Natural killer cell (primary cell): Measurements from ENCODE around the gene XIRP1. TPM values are rescaled to one million over a fixed set of nuclear protein-coding genes. Genes with fewer than 3 reads are reported as not detected.

Experiments used
- ATAC-seq, 3 donors: fragments of 150-1000 bp in 2 of 3; fragments of 200-7000 bp in 1 of 3; cut with Tn5 transposase; 1 replicate in 1 of 3; 2 replicates in 2 of 3; pipeline ENCODE4 v1.10.0; 2021; ENCODE audit warnings: mild to moderate bottlenecking in 2 of 3, moderate library complexity in 2 of 3
- DNase-seq, 2 donors: peaks; one replicate each; pipeline versions ENCODE4 v3.0.0 to v3.0.0-alpha.2; 2013 to 2021; ENCODE audit warnings: mixed read lengths in 1 of 2
- H3K27ac ChIP-seq: one replicate; pipeline ENCODE4 v1.5.1; 2013; ENCODE audit warnings: mild to moderate bottlenecking, low read length
- H3K27me3 ChIP-seq: one replicate; pipeline ENCODE4 v1.6.1; 2013; ENCODE audit warnings: low read length; ENCODE audit not compliant: control insufficient read depth, insufficient read depth
- H3K36me3 ChIP-seq: one replicate; pipeline ENCODE4 v1.6.1; 2013; ENCODE audit warnings: low read length; ENCODE audit not compliant: control insufficient read depth, insufficient read depth
- H3K4me1 ChIP-seq: one replicate; pipeline ENCODE4 v1.6.1; 2013; ENCODE audit warnings: low read length; ENCODE audit not compliant: control insufficient read depth, insufficient read depth
- H3K4me3 ChIP-seq: one replicate; pipeline ENCODE4 v1.5.1; 2013; ENCODE audit warnings: low read length
- H3K9me3 ChIP-seq: one replicate; pipeline ENCODE4 v1.6.1; 2013; ENCODE audit warnings: low read length; ENCODE audit not compliant: control insufficient read depth, insufficient read depth
- H3K27ac Mint-ChIP-seq, 2 donors: one replicate each; pipeline ENCODE4 v1.8.0; 2022; ENCODE audit warnings: mild to moderate bottlenecking in 2 of 2, mixed read lengths in 2 of 2, moderate library complexity in 1 of 2
- H3K27me3 Mint-ChIP-seq, 2 donors: one replicate each; pipeline ENCODE4 v1.8.0; 2022; ENCODE audit warnings: low read depth in 2 of 2, mixed read lengths in 2 of 2
- H3K36me3 Mint-ChIP-seq: one replicate; pipeline ENCODE4 v1.8.0; 2022; ENCODE audit warnings: mixed read lengths
- H3K4me1 Mint-ChIP-seq, 2 donors: one replicate each; pipeline ENCODE4 v1.8.0; 2022; ENCODE audit warnings: mixed read lengths in 2 of 2
- H3K4me3 Mint-ChIP-seq: one replicate; pipeline ENCODE4 v1.8.0; 2022; ENCODE audit warnings: mild to moderate bottlenecking, moderate library complexity, mixed read lengths
- H3K9me3 Mint-ChIP-seq, 2 donors: one replicate each; pipeline ENCODE4 v1.8.0; 2022; ENCODE audit warnings: mixed read lengths in 2 of 2
- whole genome bisulfite sequencing: methylation state at CpG from one replicate; pipeline ENCODE4 v1.1.7; 2013; ENCODE audit warnings: missing lambda C conversion rate; ENCODE audit not compliant: insufficient coverage; 5-methylcytosine and 5-hydroxymethylcytosine counted together
- intact Hi-C: fragments of 100-400 bp; cut with micrococcal nuclease; formaldehyde crosslinking; loops from one replicate; pipeline ENCODE4 v1.14.2; 2022
- total RNA-seq, 4 donors: library from RNA; stranded (reverse); fragments of 120-200 nt in 1 of 4; gene quantifications; one replicate each; pipeline versions ENCODE4 v1.2.3 to v1.2.4, GENCODE V29; 2013 to 2022
- TF ChIP-seq, protein P1 (sequence below): fragments of 200-600 bp; IDR thresholded peaks from one replicate; pipeline ENCODE4 v1.8.0; 2022; ENCODE audit warnings: antibody characterized with exemption

XIRP1 gene
- total RNA-seq, 3 donors from 2014 or later (not counting 1 experiment from before 2014, with no cell fraction given), result 0.14 to 0.40 (median 0.24) TPM

DNA sequence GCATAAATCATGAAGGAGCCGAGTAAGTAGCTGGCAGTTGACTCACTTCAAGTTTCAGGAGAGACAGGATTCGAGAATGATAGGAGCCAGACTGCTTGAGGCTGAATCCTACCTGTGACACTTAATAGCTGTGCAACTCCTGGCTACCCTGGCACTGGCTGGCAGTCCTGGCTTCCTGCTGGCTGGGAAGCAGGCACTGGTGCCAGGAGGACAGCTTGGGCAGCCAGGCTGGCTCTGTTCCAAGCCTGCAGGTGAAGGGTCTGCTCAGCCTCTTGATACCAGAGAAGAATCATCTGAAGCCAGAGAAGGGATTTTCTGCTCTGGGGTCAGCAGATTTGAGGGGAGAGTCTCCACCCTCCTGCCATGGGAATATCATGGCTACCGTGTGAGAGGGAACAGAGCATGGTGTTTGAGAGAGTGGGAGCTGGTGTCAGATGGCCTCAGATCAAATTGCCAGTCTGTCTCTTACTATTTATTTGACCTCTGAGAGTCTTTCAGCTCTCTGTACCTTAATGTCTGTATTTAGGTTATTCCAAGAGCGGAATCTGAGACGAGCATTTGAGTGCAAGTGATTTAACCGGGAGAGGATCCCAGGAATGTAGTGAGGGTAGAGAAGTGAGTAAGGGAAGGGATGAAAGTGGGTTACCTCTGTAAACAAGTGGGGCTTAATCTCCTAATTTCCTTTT, 4.4 kb upstream of the XIRP1 start:
- Mint-ChIP-seq H3K4me3 (no peak overlapping the region), H3K27ac (no peak overlapping the region), H3K4me1 (peaks cover 12 to 19% of the 10 kb centered on the region in 2 donors), H3K9me3 (no peaks in the 10 kb centered on the region), H3K36me3 (no peaks in the 10 kb centered on the region), H3K27me3 (peaks cover 0 to 11% of the 10 kb centered on the region in 2 donors)
- TF ChIP-seq, protein P1, sequence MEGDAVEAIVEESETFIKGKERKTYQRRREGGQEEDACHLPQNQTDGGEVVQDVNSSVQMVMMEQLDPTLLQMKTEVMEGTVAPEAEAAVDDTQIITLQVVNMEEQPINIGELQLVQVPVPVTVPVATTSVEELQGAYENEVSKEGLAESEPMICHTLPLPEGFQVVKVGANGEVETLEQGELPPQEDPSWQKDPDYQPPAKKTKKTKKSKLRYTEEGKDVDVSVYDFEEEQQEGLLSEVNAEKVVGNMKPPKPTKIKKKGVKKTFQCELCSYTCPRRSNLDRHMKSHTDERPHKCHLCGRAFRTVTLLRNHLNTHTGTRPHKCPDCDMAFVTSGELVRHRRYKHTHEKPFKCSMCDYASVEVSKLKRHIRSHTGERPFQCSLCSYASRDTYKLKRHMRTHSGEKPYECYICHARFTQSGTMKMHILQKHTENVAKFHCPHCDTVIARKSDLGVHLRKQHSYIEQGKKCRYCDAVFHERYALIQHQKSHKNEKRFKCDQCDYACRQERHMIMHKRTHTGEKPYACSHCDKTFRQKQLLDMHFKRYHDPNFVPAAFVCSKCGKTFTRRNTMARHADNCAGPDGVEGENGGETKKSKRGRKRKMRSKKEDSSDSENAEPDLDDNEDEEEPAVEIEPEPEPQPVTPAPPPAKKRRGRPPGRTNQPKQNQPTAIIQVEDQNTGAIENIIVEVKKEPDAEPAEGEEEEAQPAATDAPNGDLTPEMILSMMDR, result no peak
- H3K36me3 ChIP-seq, result no peaks in the 10 kb centered on the region
- intact Hi-C loops, result no loop called here
- no peaks in the 10 kb centered on the region for H3K27me3 ChIP-seq
- ATAC-seq (no peak), DNase-seq (no peak)
- no peaks in the 10 kb centered on the region for H3K9me3 ChIP-seq
- H3K27ac ChIP-seq, result no peak overlapping the region
- no peak overlapping the region for H3K4me3 ChIP-seq
- peaks cover 6% of the 10 kb centered on the region for H3K4me1 ChIP-seq
- WGBS, result 83% methylated on average over 6 of the region's 6 CpGs

DNA sequence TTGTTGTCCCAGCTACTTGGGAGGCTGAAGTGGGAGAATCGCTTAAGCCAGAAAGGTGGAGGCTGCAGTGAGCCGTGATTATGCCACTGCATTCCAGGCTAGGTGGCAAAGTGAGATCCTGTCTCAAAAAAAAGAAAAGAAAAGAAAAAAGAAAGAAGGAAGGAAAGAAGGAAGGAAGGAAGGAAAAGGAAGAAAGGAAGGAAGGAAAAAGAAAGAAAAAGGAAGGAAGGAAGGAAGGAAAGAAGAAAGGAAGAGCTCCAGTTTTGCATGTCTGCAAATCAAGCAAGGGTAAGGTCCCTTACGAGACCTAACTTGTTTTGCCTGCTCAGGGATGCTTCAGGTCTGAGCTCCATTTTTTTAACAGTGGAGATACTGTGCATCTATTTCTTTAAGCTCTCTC, 3.6 kb upstream of the XIRP1 start:
- Mint-ChIP-seq H3K27me3 (peaks cover 0 to 11% of the 10 kb centered on the region in 2 donors), H3K4me1 (peaks cover 13 to 23% of the 10 kb centered on the region in 2 donors), H3K36me3 (no peaks in the 10 kb centered on the region), H3K4me3 (no peak overlapping the region), H3K27ac (no peak overlapping the region), H3K9me3 (no peaks in the 10 kb centered on the region)
- no peaks in the 10 kb centered on the region for H3K36me3 ChIP-seq
- TF ChIP-seq, protein P1, result no peak
- 96% methylated on average over 3 of the region's 3 CpGs for WGBS
- H3K27me3 ChIP-seq, result no peaks in the 10 kb centered on the region
- ATAC-seq (no peak), DNase-seq (no peak)
- no peaks in the 10 kb centered on the region for H3K9me3 ChIP-seq
- H3K4me3 ChIP-seq, result no peak overlapping the region
- peaks cover 8% of the 10 kb centered on the region for H3K4me1 ChIP-seq
- intact Hi-C loops, result no loop called here
- no peak overlapping the region for H3K27ac ChIP-seq

DNA sequence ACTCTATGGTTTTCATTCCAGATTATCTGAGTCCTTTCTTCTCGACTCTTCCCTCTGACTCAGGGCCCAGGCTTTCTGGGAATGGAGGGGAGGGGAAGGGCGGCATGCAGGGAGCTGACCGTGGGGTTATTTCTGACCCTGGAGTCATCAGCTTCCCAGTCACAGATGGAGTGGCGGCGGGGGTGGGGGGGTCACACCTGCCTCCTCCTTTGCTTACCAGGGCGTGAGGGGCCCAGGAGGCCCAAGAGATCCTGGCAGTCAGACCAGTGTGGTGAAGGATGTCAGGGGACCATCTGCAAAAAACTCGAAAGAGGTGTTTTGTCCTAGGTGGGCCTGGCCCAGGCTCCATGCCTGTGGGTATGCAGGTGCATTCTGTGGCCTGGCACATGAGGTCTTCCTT, 996 bp upstream of the XIRP1 start:
- no peak for ATAC-seq
- 96% methylated on average over 7 of the region's 7 CpGs for WGBS
- intact Hi-C loops, result no loop called here
- Histone ChIP-seq H3K27me3 (no peaks in the 10 kb centered on the region), H3K4me3 (no peak overlapping the region), H3K9me3 (no peaks in the 10 kb centered on the region), H3K4me1 (peaks cover 25% of the 10 kb centered on the region), H3K27ac (no peak overlapping the region), H3K36me3 (no peaks in the 10 kb centered on the region)
- Mint-ChIP-seq H3K4me1 (peaks cover 20 to 37% of the 10 kb centered on the region in 2 donors), H3K36me3 (no peaks in the 10 kb centered on the region), H3K4me3 (no peak overlapping the region), H3K27me3 (peaks cover 0 to 11% of the 10 kb centered on the region in 2 donors), H3K9me3 (no peaks in the 10 kb centered on the region), H3K27ac (peak overlapping the region in 1 of 2 donors; percentile 81)
- no peak for DNase-seq
- TF ChIP-seq, protein P1, result no peak

DNA sequence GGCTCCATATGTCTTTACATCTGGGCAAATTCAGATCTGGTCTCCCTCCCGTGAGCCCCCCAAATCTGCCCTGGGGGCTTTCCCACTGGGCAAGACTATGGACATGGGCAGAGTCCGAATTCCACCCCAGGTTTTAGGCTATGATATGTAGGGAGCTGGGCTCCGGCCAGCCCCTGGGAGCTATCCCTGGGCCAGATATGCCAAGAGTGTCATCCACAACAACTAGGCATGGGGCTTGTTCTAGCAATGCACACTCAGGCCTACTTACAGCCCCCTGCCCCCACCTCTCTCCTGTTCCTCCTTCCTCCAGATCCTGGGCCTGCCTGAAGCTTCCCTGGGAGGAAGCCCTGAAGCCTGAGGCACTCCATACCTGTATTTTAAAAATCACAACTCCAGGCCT, 622 bp downstream of the XIRP1 start:
- Histone ChIP-seq H3K27ac (no peak overlapping the region), H3K36me3 (no peaks in the 10 kb centered on the region), H3K27me3 (no peaks in the 10 kb centered on the region), H3K9me3 (no peaks in the 10 kb centered on the region), H3K4me1 (peaks cover 25% of the 10 kb centered on the region), H3K4me3 (no peak overlapping the region)
- Mint-ChIP-seq H3K4me3 (no peak overlapping the region), H3K4me1 (peaks cover 20 to 37% of the 10 kb centered on the region in 2 donors), H3K27me3 (peaks cover 0 to 11% of the 10 kb centered on the region in 2 donors), H3K27ac (peak overlapping the region in 1 of 2 donors; percentile 81), H3K9me3 (no peaks in the 10 kb centered on the region), H3K36me3 (no peaks in the 10 kb centered on the region)
- intact Hi-C loops, result no loop called here
- WGBS, result 87% methylated on average over 3 of the region's 3 CpGs
- DNase-seq (no peak), ATAC-seq (no peak)
- TF ChIP-seq, protein P1, result no peak
